ENCODE results near the gene PARVA.
"Not testable (repeated sequence)": the region's sequence is repeated elsewhere in the genome, so short reads cannot be mapped to it uniquely, and the experiment has no call there.

Gene PARVA

DNA sequence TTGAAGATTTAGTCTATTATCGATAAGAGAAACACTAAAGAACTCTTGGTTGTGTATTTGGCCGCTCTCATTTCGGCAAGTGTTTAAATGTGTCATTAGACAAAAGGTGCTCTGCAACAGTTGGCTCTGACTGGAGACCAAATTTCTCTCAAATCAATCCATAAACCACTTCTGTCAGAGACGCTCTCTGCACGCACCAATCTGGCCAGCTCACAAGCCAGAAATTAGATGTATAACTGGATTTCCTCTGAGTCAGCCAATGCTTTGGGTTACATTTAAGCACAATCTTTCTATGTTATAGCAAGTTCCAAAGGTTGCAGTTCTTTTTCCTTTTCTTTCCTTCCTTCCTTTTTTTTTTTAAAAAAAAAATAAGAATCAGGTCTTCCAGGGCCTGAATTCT is 17.6 kb upstream of the PARVA start:
- H3K4me3 ChIP-seq (ENCODE audit: low read depth, low read length) = no peak overlapping the region
- DNase-seq (ENCODE audit: low read depth) = no peak
- TF ChIP-seq, protein P1, sequence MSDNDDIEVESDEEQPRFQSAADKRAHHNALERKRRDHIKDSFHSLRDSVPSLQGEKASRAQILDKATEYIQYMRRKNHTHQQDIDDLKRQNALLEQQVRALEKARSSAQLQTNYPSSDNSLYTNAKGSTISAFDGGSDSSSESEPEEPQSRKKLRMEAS (IDR thresholded peaks at IDR 0.05; ENCODE audit: low read depth, low read length) = no peak
- TF ChIP-seq, protein P2, sequence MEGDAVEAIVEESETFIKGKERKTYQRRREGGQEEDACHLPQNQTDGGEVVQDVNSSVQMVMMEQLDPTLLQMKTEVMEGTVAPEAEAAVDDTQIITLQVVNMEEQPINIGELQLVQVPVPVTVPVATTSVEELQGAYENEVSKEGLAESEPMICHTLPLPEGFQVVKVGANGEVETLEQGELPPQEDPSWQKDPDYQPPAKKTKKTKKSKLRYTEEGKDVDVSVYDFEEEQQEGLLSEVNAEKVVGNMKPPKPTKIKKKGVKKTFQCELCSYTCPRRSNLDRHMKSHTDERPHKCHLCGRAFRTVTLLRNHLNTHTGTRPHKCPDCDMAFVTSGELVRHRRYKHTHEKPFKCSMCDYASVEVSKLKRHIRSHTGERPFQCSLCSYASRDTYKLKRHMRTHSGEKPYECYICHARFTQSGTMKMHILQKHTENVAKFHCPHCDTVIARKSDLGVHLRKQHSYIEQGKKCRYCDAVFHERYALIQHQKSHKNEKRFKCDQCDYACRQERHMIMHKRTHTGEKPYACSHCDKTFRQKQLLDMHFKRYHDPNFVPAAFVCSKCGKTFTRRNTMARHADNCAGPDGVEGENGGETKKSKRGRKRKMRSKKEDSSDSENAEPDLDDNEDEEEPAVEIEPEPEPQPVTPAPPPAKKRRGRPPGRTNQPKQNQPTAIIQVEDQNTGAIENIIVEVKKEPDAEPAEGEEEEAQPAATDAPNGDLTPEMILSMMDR (IDR thresholded peaks at IDR 0.05; ENCODE audit: low read depth, low read length) = no peak
- TF ChIP-seq POLR2A (IDR thresholded peaks at IDR 0.05; ENCODE audit: extremely low read depth, insufficient read length) (no peak), MYC (IDR thresholded peaks at IDR 0.05; ENCODE audit: low read depth, low read length) (no peak)

DNA sequence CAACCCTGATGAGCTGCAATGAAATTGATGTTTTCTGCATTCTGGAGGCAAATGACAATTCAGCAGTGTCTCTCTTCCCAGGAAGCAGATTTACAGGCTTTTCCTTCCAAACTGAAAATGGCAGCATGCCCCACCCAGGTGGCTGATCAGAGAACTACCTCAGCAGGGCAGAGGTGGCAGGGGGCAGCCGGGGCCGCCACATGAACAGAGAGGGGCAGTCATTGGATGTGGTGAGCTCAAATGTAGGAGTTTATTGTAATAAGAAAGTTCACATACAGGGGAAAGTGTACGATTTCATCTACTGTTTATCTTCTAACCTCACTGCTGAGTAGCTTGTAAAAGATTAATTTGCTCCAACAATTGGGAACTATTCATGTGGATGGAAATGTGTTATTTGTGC is 15.7 kb upstream of the PARVA start:
- TF ChIP-seq POLR2A (IDR thresholded peaks at IDR 0.05; ENCODE audit: extremely low read depth, insufficient read length) = no peak
- TF ChIP-seq, protein P2 (IDR thresholded peaks at IDR 0.05; ENCODE audit: low read depth, low read length) = no peak
- TF ChIP-seq, protein P1 (IDR thresholded peaks at IDR 0.05; ENCODE audit: low read depth, low read length) = no peak
- DNase-seq (ENCODE audit: low read depth) = no peak
- no peak overlapping the region for H3K4me3 ChIP-seq (ENCODE audit: low read depth, low read length)

DNA sequence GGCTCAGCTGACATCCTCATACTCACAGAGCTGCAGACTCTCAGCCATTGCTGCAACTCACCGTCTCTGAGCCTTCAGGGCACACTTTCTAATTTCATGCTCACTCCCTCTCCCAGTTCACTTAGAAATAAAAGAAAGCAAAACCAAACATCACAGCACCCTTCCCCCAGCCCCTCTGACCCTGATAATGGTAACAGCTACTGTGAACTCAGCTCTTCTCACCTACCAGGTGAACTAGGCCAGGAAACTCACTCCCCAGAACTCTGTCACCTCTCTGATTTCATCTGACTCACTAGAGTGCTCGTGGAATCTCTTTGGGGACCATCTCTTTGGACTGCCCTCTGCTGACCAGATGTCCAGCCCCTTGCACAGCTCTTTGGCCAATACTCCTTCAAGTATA is 14.5 kb upstream of the PARVA start:
- no peak overlapping the region for H3K4me3 ChIP-seq (ENCODE audit: low read depth, low read length)
- no peak for DNase-seq (ENCODE audit: low read depth)
- TF ChIP-seq, protein P2 (IDR thresholded peaks at IDR 0.05; ENCODE audit: low read depth, low read length) = no peak
- TF ChIP-seq POLR2A (IDR thresholded peaks at IDR 0.05; ENCODE audit: extremely low read depth, insufficient read length) (no peak), MYC (IDR thresholded peaks at IDR 0.05; ENCODE audit: low read depth, low read length) (no peak)
- TF ChIP-seq, protein P1 (IDR thresholded peaks at IDR 0.05; ENCODE audit: low read depth, low read length) = no peak

DNA sequence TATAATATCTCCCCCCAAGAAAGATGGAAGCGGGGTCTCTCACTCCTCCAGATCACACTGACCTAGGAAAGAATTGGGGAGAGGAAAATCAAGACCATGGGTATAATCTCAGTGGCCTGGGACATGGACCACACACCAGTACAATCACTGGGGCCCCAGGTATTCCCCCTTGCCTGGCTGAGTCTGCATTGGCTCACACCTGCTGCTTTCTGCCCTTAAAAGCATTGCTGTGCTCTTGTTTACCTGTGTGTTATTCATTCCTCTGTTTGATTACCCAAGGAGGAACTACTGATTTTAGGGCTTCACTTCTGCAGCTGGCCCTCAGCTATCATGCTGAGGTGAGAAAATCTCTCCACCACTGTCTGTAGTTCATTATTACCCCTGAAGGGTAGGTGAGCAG is 14.0 kb upstream of the PARVA start:
- DNase-seq (ENCODE audit: low read depth) = no peak
- TF ChIP-seq, protein P2 (IDR thresholded peaks at IDR 0.05; ENCODE audit: low read depth, low read length) = no peak
- TF ChIP-seq, protein P1 (IDR thresholded peaks at IDR 0.05; ENCODE audit: low read depth, low read length) = no peak
- TF ChIP-seq POLR2A (IDR thresholded peaks at IDR 0.05; ENCODE audit: extremely low read depth, insufficient read length) = no peak
- TF ChIP-seq MYC (IDR thresholded peaks at IDR 0.05; ENCODE audit: low read depth, low read length) = no peak
- no peak overlapping the region for H3K4me3 ChIP-seq (ENCODE audit: low read depth, low read length)

DNA sequence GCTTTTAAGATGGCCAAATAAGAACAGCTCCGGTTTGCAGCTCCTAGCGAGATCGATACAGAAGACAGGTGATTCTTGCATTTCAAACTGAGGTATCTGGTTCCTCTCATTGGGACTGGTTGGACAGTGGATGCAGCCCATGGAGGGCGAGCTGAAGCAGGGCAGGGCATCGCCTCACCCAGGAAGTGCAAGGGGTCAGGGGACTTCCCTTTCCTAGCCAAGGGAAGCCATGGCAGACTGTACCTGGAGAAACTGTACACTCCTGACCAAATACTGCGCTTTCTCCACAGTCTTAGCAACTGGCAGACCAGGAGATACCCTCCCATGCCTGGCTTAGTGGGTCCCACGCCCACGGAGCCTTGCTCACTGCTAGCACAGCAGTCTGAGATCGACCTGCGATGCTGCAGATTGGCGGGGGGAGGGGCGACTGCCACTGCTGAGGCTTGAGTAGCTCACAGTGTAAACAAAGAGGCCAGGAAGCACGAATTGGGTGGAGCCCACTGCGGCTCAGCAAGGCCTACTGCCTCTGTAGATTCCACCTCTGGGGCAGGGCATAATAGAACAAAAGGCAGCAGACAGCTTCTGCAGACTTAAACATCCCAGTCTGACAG is 11.3 kb upstream of the PARVA start:
- not testable (repeated sequence) for H3K4me3 ChIP-seq (ENCODE audit: low read depth, low read length); DNase-seq (ENCODE audit: low read depth)

DNA sequence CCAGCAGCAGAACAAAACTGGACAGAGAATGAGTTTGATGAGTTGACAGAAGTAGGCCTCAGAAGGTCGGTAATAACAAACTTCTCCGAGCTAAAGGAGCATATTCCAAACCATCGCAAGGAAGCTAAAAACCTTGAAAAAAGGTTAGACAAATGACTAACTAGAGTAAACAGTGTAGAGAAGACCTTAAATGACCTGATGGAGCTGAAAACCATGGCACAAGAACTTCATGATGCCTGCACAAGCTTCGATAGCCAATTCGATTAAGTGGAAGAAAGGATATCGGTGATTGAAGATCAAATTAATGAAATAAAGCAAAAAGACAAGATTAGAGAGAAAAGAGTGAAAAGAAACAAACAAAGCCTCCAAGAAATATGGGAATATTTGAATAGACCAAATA is 10.3 kb upstream of the PARVA start:
- not testable (repeated sequence) for H3K4me3 ChIP-seq (ENCODE audit: low read depth, low read length); DNase-seq (ENCODE audit: low read depth)

DNA sequence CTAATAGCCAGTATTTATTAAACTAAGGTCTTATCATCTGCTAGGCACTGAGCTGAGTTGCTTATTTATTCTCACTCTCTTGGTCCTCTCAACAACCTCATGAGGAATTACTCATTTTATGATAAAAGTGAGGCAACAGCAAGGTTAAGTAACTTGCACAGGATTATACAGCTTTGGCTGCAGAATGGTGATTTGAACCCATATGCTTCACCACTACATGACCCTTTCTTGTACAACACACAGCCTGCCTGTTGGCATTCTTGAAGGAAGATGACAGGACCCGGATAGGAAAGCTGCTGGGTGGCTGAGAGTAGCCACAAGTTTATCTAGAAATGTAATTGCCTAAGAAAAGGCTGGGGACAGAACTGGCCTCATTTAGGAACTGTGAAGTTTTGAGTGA is 5.3 kb upstream of the PARVA start:
- TF ChIP-seq, protein P1 (IDR thresholded peaks at IDR 0.05; ENCODE audit: low read depth, low read length) = no peak
- TF ChIP-seq MYC (IDR thresholded peaks at IDR 0.05; ENCODE audit: low read depth, low read length) (no peak), POLR2A (IDR thresholded peaks at IDR 0.05; ENCODE audit: extremely low read depth, insufficient read length) (no peak)
- TF ChIP-seq, protein P2 (IDR thresholded peaks at IDR 0.05; ENCODE audit: low read depth, low read length) = no peak

More for the DNA sequence above, 5.3 kb upstream of the PARVA start:
- H3K4me3 ChIP-seq (ENCODE audit: low read depth, low read length) = no peak overlapping the region
- no peak for DNase-seq (ENCODE audit: low read depth)
